ENCODE data around the gene BRD8. TPM values are rescaled to one million over a fixed set of nuclear protein-coding genes. Genes with fewer than 3 reads are reported as not detected.
"Not testable (repeated sequence)": the region's sequence is repeated elsewhere in the genome, so short reads cannot be mapped to it uniquely, and the experiment has no call there.

BRD8 gene
- polyA plus RNA-seq, 1 donor from 2014 or later: 27.3 TPM

- no peak overlapping the region for H3K27ac Mint-ChIP-seq
- H3K9me3 Mint-ChIP-seq: no peaks in the 10 kb centered on the region
- peak overlapping the region in 1 of 4 donors; percentile 13 for H3K4me3 Mint-ChIP-seq
- no peaks in the 10 kb centered on the region for H3K36me3 Mint-ChIP-seq
- H3K27me3 Mint-ChIP-seq: no peaks in the 10 kb centered on the region
- H3K4me1 Mint-ChIP-seq: peaks cover 0 to 10% (median 7%) of the 10 kb centered on the region in 3 donors
Measured at GRCh38 chr5:138180841-138181240, 2.4 kb upstream of the BRD8 start.

GRCh38 chr5:138180183-138180782 is 1.9 kb upstream of the BRD8 start:
- Mint-ChIP-seq H3K27ac (peak overlapping the region in 2 of 3 donors; percentile 12 to 65), H3K4me1 (peaks cover 0 to 10% (median 8%) of the 10 kb centered on the region in 3 donors), H3K27me3 (no peaks in the 10 kb centered on the region)

GRCh38 chr5:138179277-138179857 is 937 bp upstream of the BRD8 start:
- Mint-ChIP-seq H3K27me3 (no peaks in the 10 kb centered on the region), H3K4me1 (peaks cover 0 to 10% (median 8%) of the 10 kb centered on the region in 3 donors), H3K9me3 (no peaks in the 10 kb centered on the region), H3K36me3 (no peaks in the 10 kb centered on the region), H3K4me3 (peak overlapping the region in 3 of 4 donors; percentile 38 to 64 (median 54)), H3K27ac (no peak overlapping the region)

More at GRCh38 chr5:138180183-138180782, 1.9 kb upstream of the BRD8 start:
- Mint-ChIP-seq H3K4me3 (peak overlapping the region in 2 of 4 donors; percentile 38 to 64), H3K36me3 (no peaks in the 10 kb centered on the region), H3K9me3 (no peaks in the 10 kb centered on the region)

GRCh38 chr5:138177941-138178515 is 402 bp downstream of the BRD8 start:
- peaks cover 0 to 10% (median 9%) of the 10 kb centered on the region in 3 donors for H3K4me1 Mint-ChIP-seq
- no peak overlapping the region for H3K4me3 Mint-ChIP-seq
- H3K36me3 Mint-ChIP-seq: no peaks in the 10 kb centered on the region
- H3K27me3 Mint-ChIP-seq: no peaks in the 10 kb centered on the region
- H3K27ac Mint-ChIP-seq: no peak overlapping the region
- no peaks in the 10 kb centered on the region for H3K9me3 Mint-ChIP-seq

- H3K9me3 Mint-ChIP-seq: no peaks in the 10 kb centered on the region
- H3K4me1 Mint-ChIP-seq: peaks cover 0 to 1% (median 0%) of the 10 kb centered on the region in 3 donors
- peaks cover 7% of the 10 kb centered on the region for H3K36me3 Mint-ChIP-seq
- H3K4me3 Mint-ChIP-seq: no peak overlapping the region
- no peak overlapping the region for H3K27ac Mint-ChIP-seq
- H3K27me3 Mint-ChIP-seq: no peaks in the 10 kb centered on the region
Measured at GRCh38 chr5:138170299-138170698, 8.1 kb downstream of the BRD8 start.

GRCh38 chr5:138169124-138169523 is 9.3 kb downstream of the BRD8 start:
- Mint-ChIP-seq H3K27me3 (no peaks in the 10 kb centered on the region), H3K4me1 (peaks cover 0 to 1% (median 0%) of the 10 kb centered on the region in 3 donors), H3K27ac (no peak overlapping the region), H3K4me3 (no peak overlapping the region), H3K36me3 (peaks cover 7% of the 10 kb centered on the region), H3K9me3 (no peaks in the 10 kb centered on the region)

GRCh38 chr5:138163721-138164120 is 14.7 kb downstream of the BRD8 start:
- Mint-ChIP-seq H3K4me1 (peaks cover 0 to 2% (median 0%) of the 10 kb centered on the region in 3 donors), H3K27me3 (no peaks in the 10 kb centered on the region), H3K36me3 (peaks cover 13% of the 10 kb centered on the region), H3K27ac (no peak overlapping the region), H3K9me3 (no peaks in the 10 kb centered on the region), H3K4me3 (no peak overlapping the region)

GRCh38 chr5:138160706-138161105 is 17.7 kb downstream of the BRD8 start:
- peaks cover 0 to 2% (median 0%) of the 10 kb centered on the region in 3 donors for H3K4me1 Mint-ChIP-seq

GRCh38 chr5:138159666-138160065 is 18.8 kb downstream of the BRD8 start:
- H3K4me1 Mint-ChIP-seq: peaks cover 0 to 2% (median 0%) of the 10 kb centered on the region in 3 donors
- no peaks in the 10 kb centered on the region for H3K9me3 Mint-ChIP-seq
- H3K27me3 Mint-ChIP-seq: no peaks in the 10 kb centered on the region
- no peak overlapping the region for H3K4me3 Mint-ChIP-seq
- H3K36me3 Mint-ChIP-seq: peaks cover 17% of the 10 kb centered on the region
- H3K27ac Mint-ChIP-seq: no peak overlapping the region

More at GRCh38 chr5:138160706-138161105, 17.7 kb downstream of the BRD8 start:
- peaks cover 17% of the 10 kb centered on the region for H3K36me3 Mint-ChIP-seq
- H3K27ac Mint-ChIP-seq: no peak overlapping the region
- H3K4me3 Mint-ChIP-seq: no peak overlapping the region
- H3K27me3 Mint-ChIP-seq: no peaks in the 10 kb centered on the region
- no peaks in the 10 kb centered on the region for H3K9me3 Mint-ChIP-seq

GRCh38 chr5:138157626-138158025 is 20.8 kb downstream of the BRD8 start:
- H3K9me3 Mint-ChIP-seq: no peaks in the 10 kb centered on the region
- H3K4me1 Mint-ChIP-seq: no peaks in the 10 kb centered on the region
- H3K27me3 Mint-ChIP-seq: no peaks in the 10 kb centered on the region
- peaks cover 16% of the 10 kb centered on the region for H3K36me3 Mint-ChIP-seq
- H3K27ac Mint-ChIP-seq: no peak overlapping the region
- H3K4me3 Mint-ChIP-seq: no peak overlapping the region

- not testable (repeated sequence) for H3K27ac Mint-ChIP-seq, H3K4me3 Mint-ChIP-seq, H3K27me3 Mint-ChIP-seq, H3K4me1 Mint-ChIP-seq, H3K9me3 Mint-ChIP-seq
- peaks cover 15% of the 10 kb centered on the region for H3K36me3 Mint-ChIP-seq
Measured at GRCh38 chr5:138155977-138156376, 22.5 kb downstream of the BRD8 start.

GRCh38 chr5:138149530-138149929 is 28.9 kb downstream of the BRD8 start:
- Mint-ChIP-seq H3K4me3 (no peak overlapping the region), H3K27ac (no peak overlapping the region), H3K36me3 (no peaks in the 10 kb centered on the region), H3K9me3 (no peaks in the 10 kb centered on the region), H3K27me3 (no peaks in the 10 kb centered on the region), H3K4me1 (no peaks in the 10 kb centered on the region)

- Mint-ChIP-seq H3K36me3 (no peaks in the 10 kb centered on the region), H3K4me1 (no peaks in the 10 kb centered on the region), H3K4me3 (no peak overlapping the region), H3K27ac (no peak overlapping the region), H3K9me3 (no peaks in the 10 kb centered on the region), H3K27me3 (no peaks in the 10 kb centered on the region)
Measured at GRCh38 chr5:138148811-138149210, 29.6 kb downstream of the BRD8 start.

- H3K27me3 Mint-ChIP-seq, H3K9me3 Mint-ChIP-seq, H3K27ac Mint-ChIP-seq, H3K36me3 Mint-ChIP-seq, H3K4me3 Mint-ChIP-seq, H3K4me1 Mint-ChIP-seq: not testable (repeated sequence)
Measured at GRCh38 chr5:138143578-138143977, 34.9 kb downstream of the BRD8 start.

GRCh38 chr5:138141734-138142133 is 36.7 kb downstream of the BRD8 start:
- Mint-ChIP-seq H3K27me3 (peaks cover 3% of the 10 kb centered on the region), H3K9me3 (no peaks in the 10 kb centered on the region), H3K4me3 (no peak overlapping the region), H3K36me3 (peaks cover 1% of the 10 kb centered on the region), H3K27ac (no peak overlapping the region), H3K4me1 (peaks cover 0 to 8% (median 2%) of the 10 kb centered on the region in 3 donors)

- no peaks in the 10 kb centered on the region for H3K9me3 Mint-ChIP-seq
Measured at GRCh38 chr5:138140268-138140667, 38.2 kb downstream of the BRD8 start.

More at GRCh38 chr5:138140268-138140667, 38.2 kb downstream of the BRD8 start:
- H3K4me3 Mint-ChIP-seq: peak overlapping the region in 1 of 4 donors; percentile 9
- peaks cover 0 to 8% (median 2%) of the 10 kb centered on the region in 3 donors for H3K4me1 Mint-ChIP-seq
- H3K27me3 Mint-ChIP-seq: peaks cover 3% of the 10 kb centered on the region
- H3K27ac Mint-ChIP-seq: no peak overlapping the region
- peaks cover 1% of the 10 kb centered on the region for H3K36me3 Mint-ChIP-seq

All from IgD-negative memory B cell (primary cell).